T-helper 2 cell (primary cell): Measurements from ENCODE around the gene PDE4D.
A peak's percentile ranks its signal among the peaks of the same experiment; 100 is the strongest.
"Not testable (repeated sequence)": the region's sequence is repeated elsewhere in the genome, so short reads cannot be mapped to it uniquely, and the experiment has no call there.

Experiments
- DNase-seq, 5 experiments: peaks; one replicate each; pipeline versions ENCODE4 v3.0.0 to v3.0.0-alpha.2; 2012 to 2022

The PDE4D gene

DNA sequence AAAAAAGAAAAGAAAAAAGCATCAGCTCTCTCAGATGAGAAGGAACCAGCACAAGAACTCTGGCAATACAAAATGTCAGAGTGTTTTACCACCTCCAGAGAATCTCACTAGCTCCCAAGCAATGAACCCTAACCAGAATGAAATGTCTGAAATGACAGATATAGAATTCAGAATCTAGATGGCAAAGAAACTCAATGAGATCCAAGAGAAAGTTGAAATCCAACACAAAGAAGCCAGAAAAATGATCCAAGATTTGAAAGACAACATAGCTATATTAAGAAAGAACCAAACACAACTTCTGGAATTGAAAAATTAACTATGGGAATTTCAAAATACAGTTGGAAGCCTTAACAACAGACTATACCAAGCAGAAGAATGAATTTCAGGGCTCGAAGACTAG lies 396.3 kb downstream of the PDE4D start:
- DNase-seq = no peak

DNA sequence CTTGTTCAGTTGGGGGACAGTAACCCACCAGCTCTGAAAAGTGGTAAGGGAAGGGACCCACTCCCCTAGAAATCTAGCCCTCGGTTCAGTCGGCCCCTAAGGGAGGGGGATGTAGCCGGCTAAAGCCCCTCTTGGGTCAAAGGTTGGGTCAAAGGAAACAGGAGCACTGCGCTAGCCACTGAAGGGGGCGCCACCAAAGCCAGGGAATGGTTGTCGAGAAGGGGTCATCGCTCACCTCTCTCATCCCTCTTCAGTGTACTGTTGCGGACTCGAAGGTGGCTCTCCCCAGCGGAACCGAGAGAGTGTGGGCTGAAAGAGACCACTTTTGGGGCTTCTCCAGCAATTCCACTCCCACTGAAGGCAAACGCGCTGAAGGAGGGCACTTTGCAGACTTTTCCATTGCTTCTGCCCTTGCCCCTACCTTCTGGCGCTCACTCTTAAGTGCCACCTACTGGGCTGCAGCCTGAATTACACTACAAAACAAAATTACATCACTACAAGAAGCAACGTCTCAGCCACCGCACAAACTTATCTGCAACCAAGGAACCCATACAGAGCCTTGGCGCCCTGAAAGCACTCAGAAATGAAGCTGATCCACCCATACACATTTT lies 396.9 kb downstream of the PDE4D start:
- DNase-seq = peak in 1 of 5 experiments; percentile 22

DNA sequence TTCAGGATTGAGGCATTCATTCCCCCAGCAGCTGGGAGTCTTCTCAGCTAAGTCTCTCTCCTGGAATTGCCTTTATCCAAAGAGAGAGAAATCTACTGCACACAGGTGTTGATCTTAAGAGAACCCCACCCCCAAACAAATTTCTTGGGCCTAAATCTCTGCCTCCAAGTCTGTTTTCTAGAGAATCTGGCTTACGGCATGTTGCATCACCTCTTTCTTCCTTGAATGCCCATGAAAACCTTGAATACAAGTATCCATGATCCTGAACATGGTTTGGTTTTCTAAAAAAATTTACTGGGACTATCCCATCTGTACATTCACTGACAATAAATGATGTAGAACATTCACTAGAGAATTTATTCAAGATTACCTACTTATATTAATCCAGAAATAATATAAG lies 401.6 kb downstream of the PDE4D start:
- no peak for DNase-seq

DNA sequence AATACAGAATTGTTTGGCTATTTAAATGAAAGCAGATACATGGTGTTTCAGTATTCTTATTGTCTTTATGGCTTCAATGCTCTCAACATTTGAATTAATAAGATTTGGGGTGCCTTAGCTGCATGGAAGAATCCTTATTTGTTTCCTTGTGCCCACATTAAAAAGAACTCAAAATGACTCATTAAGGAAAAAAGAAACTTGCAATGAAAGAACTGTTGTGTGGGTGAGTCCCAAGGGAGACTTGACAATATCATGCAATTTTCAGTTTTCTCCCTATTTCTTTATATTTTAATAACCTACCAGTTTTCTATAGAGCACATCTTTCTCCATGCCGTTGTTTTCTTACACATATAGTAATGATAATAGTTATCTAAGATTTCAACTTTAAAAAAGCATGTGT lies 404.0 kb downstream of the PDE4D start:
- DNase-seq = no peak

DNA sequence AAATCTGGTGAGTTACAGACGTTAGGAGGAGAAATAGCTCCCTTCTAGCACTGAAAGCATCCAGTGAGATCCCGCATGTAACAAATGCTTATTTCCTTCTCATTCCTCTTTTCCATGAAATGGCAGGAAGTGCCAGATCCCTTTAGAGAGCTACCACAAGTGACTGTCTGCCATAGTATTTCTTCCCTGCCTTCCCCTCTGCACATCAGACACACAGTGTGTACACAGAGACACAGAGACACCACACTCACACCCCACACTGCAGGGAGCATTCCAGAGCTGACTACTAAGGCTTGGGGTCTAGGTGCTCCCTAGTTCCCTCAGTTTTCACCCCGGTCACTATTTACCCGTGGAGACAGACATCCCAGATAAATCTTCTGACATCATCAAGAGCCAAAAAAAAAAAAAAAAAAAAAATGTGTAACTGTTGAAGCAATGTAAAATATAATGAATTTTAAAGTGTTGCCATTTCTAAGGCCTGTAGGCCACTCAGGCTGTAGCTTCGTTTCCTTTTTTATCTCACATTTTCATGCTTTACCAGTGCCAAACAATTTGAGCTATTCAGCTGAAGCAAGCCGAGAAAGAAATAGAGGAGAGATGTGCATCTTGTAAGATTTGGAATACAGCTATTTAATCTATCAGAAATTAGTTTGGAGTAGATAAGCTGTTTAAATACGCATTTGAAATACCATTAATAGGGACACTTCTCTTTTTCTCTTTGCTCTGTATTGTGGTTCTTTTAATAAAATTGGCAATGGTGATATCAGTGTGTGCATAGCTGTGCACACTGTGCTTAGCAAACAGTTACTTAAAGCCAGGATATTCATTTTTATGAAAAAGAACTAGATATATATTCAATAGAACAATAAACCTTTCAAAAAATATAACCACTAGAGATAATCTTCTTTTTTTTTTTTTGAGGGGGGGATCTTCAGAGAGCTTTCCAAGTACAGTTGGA lies 405.5 kb downstream of the PDE4D start:
- no peak for DNase-seq

DNA sequence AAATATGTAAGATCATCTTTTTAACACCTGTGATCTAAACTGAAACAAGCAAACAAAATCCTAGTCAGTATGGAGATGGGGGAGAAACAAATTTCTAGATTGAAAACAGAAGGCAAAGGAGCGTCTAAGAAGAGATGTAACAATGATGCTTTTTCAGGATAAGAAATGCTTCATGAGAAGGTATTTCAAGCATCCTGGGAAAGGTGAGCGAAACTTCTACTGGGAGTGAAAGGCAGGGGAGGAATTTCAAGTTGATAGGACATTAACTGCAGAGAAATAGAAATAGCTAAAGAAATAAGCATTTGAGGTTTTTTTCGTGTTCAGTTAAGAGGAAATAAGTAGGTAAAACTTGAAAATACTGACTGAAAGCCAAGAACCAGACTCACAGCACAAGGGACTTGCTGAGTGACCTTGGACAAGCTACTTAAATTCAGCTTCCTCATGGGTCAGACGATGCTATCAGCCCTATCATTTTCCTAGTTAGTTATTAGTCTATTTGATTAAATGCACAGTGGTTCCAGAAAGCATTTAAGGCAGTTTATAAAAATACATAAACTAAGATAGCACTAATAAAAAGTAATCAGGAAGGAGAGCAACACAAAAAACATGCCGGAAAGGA lies 406.3 kb downstream of the PDE4D start:
- DNase-seq = no peak

DNA sequence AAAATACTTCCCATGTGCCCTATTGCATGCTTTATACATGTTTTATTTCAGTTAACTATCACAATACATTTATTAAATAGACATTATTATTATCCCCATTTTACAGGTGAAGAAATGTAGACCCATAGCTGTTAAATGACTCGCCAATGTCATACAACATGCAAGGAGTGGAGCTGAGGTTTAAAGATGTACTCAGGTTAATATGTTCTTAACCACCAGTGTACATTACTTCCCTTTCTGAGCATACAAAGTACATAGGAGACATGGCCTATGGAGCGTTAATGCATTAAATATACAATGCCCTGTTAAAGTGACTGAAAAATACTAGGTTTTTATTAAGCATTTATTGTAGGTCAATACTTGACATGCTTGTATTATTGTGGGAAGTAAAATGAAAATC lies 407.0 kb downstream of the PDE4D start:
- DNase-seq = no peak

DNA sequence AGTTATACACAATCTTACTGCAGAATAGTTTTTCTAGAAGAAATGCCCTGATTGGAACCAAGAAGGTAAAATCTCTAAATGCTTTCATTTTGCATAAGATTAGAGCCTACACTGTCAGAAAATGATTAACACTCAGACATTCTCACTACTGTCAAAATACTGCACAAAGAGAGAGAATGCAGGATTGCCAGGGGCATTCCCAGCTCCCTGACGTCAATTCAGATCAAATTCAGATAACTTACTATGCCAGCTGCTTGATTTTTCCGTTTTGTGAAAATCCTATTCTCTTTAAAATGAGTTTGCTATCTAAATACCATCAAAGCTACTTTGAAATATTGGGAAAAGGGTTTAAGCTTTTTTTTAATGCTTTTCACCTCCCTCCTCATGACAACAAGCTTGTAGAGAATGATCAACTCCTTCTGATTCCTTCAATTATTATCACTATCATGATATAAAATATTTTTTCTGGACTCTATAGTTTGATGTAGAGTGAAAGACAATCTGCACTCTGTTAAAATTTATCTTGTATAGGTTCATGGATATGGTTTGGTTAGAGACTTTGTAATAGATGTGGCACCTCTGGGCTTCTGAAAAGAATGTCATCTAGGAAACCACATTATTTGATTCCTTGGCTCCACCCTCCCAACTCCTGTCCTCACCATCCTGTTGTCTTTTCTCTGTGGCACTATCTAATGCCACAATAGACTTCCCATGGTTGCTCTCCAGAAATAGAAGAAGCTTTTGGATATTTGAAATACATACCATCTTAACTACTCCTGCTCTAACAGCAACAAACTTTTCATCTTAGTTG lies 407.7 kb downstream of the PDE4D start:
- no peak for DNase-seq

DNA sequence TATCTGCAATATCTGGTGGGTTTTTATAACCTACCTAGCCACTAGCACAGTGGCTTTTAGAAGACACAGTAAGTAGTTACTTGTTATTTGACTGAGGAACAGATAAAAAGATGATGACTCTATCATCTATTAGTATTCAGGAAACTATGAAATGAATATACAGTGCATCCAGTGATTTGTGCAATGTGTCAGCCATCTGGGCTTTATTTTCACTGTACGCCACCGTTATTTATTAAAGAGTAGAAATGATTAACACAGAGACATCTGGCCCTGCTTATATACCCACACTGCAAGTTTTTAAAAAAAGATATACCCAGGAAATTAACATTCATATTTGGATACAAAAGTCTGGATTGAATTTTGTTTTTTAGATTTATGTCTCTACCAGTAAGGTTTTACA lies 408.4 kb downstream of the PDE4D start:
- DNase-seq = no peak

DNA sequence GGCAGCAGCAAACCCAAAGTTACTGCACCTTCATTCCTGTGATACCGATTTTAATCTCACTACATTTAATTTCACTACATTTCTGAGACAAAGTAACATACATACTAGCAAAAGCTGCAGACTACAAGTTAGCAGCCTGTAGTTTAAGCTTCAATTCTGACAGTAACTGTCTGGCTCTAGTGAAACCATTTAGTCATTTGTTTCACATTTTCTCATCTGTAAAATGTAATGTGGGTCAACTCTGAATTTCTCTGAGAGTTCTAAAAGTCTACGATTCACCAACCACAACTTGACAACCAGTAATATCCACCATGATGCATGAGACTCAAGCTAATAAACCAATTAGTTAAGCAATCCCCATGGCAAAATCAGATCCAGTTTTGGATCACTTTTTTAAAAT lies 408.9 kb downstream of the PDE4D start:
- DNase-seq = no peak

DNA sequence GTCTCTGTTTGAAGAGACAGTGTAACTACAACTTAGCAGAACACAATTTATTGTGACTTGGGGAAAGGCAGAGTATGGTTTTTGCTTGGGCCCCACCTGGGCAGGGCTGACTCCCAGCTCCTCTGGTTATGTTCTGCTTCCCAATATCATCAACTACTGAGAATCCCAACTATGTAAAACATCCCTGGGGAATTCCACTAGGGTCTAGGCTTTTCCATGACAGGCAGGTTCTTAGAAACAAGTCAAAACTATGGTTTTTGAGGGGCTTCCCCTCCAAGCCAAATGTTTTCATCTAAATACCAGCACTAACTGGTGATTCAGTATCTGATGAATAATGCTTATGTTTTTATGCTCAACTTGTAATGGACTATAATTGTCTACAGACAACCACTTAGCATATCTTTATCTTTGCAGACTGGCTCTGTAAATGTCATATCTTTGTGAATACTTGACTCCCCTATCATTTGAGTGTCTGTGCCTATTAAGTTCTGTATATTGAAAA lies 409.5 kb downstream of the PDE4D start:
- DNase-seq = no peak

DNA sequence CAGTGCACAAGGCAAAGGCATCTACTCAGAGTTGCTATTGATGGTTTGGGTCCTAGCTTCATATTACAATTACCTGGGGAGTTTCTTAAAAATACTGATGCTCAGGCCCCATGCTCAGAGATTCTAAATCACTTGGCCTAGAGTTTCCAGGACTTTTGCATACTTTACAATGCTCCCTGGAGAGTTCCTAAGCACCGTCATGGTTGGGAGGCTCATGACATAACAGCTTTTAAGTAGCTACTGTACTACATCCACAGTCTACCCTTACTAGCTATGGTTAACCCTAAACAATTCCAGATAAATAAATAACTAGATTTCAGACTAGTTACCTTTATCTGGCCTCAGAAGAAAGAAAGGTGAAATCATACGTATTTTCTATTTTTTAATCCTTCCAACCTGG lies 414.4 kb downstream of the PDE4D start:
- no peak for DNase-seq

DNA sequence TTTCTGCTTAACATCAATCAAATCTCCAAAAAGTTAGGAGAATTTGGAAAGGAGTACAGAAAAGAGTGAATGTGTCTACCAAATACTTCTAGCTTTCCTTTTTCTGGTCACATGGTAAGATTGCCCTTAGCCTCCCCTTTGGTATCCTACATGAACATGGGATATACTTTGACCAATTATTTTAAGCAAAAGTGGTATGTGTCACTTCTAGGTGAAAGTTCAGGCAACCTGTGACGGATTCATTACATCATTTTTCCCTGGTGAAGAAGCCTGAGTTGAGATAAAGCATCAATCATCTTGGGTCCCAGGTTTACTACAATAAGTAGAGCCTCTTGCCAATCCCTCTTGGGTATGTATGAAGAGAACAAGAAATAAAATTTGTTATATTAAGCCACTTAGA lies 419.2 kb downstream of the PDE4D start:
- no peak for DNase-seq

DNA sequence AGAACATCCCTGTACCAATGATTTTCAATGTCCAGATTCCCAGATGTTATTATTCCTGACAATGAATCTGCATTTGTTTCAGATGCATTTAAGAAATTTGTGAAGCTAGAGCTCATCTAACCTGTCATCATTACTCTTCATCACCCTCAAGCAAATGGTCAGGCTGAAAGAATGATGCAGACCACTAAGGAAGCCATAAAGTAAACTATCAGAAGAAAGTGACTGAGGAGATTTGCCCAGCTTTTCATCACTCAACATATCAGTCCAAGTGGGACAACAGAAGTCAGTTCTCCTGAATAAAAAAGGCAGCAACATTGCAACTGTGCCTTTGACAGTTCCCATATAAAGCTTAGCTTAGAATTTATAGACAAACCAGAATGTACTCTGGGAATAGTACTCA lies 419.9 kb downstream of the PDE4D start:
- DNase-seq = no peak

DNA sequence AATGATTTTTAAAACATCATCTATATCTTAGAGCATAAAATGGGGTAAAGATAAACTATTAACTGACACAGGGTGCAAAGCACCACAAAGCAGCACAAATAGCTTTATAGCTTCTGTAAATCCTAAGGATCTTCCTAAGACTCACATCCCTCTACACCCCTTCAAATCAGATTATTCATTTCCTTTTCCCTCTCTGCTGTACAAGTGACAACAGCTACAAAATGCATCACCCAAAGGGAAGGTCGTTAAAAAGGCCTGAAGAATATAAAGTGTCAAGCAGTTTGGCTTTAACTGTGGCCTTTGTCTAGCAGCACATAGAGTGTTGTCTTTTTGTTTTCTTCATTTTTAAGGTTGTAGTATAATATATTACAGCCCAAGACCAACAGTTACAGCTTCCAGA lies 422.1 kb downstream of the PDE4D start:
- no peak for DNase-seq

DNA sequence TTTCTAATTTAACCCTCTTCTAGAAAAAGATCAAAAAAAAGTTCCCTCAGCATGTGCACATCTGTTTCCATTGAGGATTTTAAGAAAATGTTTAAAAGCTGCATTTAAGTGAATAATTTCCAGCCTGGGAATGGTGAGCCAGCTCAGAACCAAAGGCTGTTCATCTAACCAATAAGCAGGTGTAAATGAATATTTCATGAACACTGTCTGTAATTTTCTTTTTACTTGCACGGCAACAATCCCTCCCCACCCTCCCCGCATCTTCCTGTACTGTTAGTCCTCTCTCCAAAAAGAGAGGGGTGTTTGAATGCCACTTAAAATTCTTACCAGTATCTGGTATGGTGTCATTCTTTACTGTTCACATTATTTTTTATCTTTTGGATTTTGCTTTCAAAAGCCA lies 425.6 kb downstream of the PDE4D start:
- no peak for DNase-seq

DNA sequence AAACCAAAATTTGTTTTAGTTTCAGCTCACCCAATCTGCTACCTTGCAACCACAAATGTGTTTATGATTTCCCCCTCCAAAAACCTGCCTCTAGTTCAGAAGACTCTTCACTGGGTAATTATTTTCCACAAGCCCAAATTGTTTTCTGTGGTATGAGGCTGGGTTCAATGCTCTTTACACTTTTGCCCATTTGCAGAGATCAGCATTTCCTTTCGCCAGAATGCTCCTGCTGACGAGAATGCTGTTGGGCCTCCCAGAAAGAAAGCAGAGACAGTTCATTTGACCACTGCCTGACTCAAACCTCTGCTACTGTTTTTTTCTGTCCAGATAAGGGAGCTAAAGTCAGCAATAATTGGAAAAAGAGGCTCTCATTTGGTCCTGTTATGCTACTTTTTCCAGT lies 427.3 kb downstream of the PDE4D start:
- no peak for DNase-seq

DNA sequence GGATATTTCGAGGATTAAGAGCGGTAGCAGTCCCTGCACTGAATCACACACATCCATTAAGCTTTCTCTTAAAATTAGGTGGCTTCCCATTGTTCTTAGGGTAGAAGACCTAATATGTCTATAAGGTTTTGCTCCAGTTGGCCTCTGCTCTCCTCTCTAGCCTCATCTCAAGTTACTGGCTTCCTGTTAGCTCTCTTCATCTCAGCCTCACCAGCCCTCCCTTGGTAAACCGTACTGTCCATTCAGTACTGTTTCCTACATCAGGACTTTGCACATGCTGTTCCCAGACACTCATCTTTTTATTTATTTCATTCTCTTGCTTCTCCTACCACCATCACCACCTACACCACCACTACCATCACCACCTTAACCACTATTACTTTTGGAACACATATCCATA lies 428.6 kb downstream of the PDE4D start:
- no peak for DNase-seq

DNA sequence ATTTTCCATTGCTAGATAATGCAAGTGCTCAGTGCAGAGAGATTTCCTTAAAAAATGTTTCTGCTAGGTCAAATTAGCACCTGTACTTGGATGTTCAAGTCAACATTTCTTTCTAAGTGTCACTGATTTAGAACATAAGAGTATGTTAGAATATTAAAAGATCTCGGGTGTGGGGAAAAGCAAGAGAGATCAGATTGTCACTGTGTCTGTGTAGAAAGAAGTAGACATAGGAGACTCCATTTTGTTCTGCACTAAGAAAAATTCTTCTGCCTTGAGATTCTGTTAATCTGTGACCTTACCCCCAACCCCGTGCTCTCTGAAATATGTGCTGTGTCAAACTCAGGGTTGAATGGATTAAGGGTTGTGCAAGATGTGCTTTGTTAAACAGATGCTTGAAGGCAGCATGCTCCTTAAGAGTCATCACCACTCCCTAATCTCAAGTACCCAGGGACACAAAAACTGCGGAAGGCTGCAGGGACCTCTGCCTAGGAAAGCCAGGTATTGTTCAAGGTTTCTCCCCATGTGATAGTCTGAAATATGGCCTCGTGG lies 429.8 kb downstream of the PDE4D start:
- DNase-seq = not testable (repeated sequence)

DNA sequence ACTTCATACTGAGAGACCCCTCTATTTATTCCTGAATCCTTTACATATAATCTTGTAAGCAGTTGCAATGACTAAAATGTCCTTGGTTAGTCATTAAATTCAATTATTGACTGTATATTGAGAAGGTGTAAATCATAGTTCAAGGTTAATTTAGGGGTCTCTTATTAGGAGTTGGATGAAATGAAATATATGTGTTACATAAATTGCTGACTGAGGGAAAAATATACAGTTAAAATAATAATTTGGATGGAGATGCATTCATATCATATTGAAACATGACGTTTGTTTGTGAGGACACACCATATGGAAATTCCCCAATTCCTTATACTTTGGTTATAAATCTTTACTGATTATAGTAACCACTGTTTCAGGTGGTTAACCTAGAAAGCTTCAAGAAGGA lies 430.6 kb downstream of the PDE4D start:
- DNase-seq = no peak

DNA sequence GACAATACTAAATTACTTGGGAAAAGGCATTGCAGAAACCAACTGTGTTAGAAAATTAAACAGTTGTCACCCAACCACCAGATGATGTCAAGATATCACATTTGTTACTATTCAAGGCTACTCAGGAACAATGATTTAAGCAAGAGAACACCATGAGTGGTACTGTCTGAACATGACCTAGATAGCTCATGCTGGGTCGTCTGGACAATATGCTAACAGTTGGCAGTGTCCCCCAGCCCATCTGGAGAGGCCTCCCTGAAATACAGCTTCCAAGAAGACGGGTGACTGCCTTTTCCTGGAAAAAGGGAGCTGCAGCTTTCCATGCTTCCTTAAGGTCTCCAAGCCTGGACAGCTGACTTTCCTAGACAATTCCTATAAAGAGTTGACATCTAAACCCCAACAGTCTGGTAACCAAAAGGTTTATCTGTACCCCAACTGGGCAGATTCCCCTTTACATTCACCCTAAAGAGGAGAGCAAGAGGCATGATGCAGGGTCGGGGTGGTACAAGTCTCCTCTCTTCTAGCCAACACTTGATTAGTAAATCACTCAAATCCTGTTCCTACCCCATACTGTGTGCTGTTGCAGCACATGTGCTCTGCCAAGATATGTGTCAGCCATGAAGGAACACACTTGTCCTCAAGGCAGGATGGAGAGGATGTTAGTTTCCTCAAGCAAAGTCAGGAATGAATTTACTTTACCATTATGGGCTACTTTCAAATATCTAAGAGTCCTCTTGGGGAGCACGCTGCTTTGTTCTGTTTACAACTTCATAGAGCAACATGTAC lies 433.0 kb downstream of the PDE4D start:
- DNase-seq = no peak
